Measurements from ENCODE around the gene ADGRD1.
A peak's percentile ranks its signal among the peaks of the same experiment; 100 is the strongest.

Gene ADGRD1

GRCh38 chr12:131091413-131091975, 137.8 kb downstream of the ADGRD1 start:
- Histone ChIP-seq H3K4me1 (ENCODE audit: insufficient read depth, low read length) (peaks cover 7% of the 10 kb centered on the region; the same call in 1 of the 2 replicates), H3K4me3 (ENCODE audit: low read depth in 1 of 2, low read length in 2 of 2) (no peak overlapping the region), H4K20me1 (ENCODE audit: insufficient read depth, low read length) (no peaks in the 10 kb centered on the region; the same call in none of the 2 replicates), H3K79me2 (ENCODE audit: insufficient read depth, low read length) (no peaks in the 10 kb centered on the region), H3K4me2 (ENCODE audit: insufficient read depth, low read length) (no peak overlapping the region), H2AFZ (ENCODE audit: low read depth, low read length) (no peak overlapping the region), H3K36me3 (ENCODE audit: insufficient read depth, low read length) (no peaks in the 10 kb centered on the region), H3K27ac (ENCODE audit: low read length) (no peak overlapping the region), H3K27me3 (ENCODE audit: insufficient read depth, low read length, poor library complexity) (peaks cover 8% of the 10 kb centered on the region), H3K9ac (ENCODE audit: low read depth, low read length) (no peak overlapping the region), H3K9me3 (ENCODE audit: insufficient read depth, low read length, severe bottlenecking) (no peaks in the 10 kb centered on the region)
- ATAC-seq (ENCODE audit: insufficient read depth, low read depth): no peak
- no peak for DNase-seq
- TF ChIP-seq EZH2 (IDR thresholded peaks at IDR 0.05; ENCODE audit: borderline replicate concordance, low read depth, low read length, severe bottlenecking) (no peak), CTCF (IDR thresholded peaks at IDR 0.05; ENCODE audit: borderline replicate concordance, extremely low read depth, low read length, poor library complexity, severe bottlenecking) (no peak)

GRCh38 chr12:131091976-131092691, 138.4 kb downstream of the ADGRD1 start:
- no peak for TF ChIP-seq CTCF (IDR thresholded peaks at IDR 0.05; ENCODE audit: borderline replicate concordance, extremely low read depth, low read length, poor library complexity, severe bottlenecking)
- TF ChIP-seq EZH2 (IDR thresholded peaks at IDR 0.05; ENCODE audit: borderline replicate concordance, low read depth, low read length, severe bottlenecking): no peak
- H4K20me1 ChIP-seq (ENCODE audit: insufficient read depth, low read length): no peaks in the 10 kb centered on the region; the same call in none of the 2 replicates
- H3K27me3 ChIP-seq (ENCODE audit: insufficient read depth, low read length, poor library complexity): peaks cover 8% of the 10 kb centered on the region
- no peaks in the 10 kb centered on the region for H3K79me2 ChIP-seq (ENCODE audit: insufficient read depth, low read length)
- H2AFZ ChIP-seq (ENCODE audit: low read depth, low read length): no peak overlapping the region
- H3K4me2 ChIP-seq (ENCODE audit: insufficient read depth, low read length): no peak overlapping the region
- H3K4me1 ChIP-seq (ENCODE audit: insufficient read depth, low read length): peaks cover 7% of the 10 kb centered on the region; the same call in 1 of the 2 replicates
- DNase-seq (no peak), ATAC-seq (ENCODE audit: insufficient read depth, low read depth) (no peak)
- no peak overlapping the region for H3K9ac ChIP-seq (ENCODE audit: low read depth, low read length)
- no peak overlapping the region for H3K27ac ChIP-seq (ENCODE audit: low read length)
- no peaks in the 10 kb centered on the region for H3K9me3 ChIP-seq (ENCODE audit: insufficient read depth, low read length, severe bottlenecking)
- H3K36me3 ChIP-seq (ENCODE audit: insufficient read depth, low read length): no peaks in the 10 kb centered on the region
- H3K4me3 ChIP-seq (ENCODE audit: low read depth in 1 of 2, low read length in 2 of 2): no peak overlapping the region

GRCh38 chr12:131092901-131093603, 139.3 kb downstream of the ADGRD1 start:
- no peak overlapping the region for H3K4me2 ChIP-seq (ENCODE audit: insufficient read depth, low read length)
- no peaks in the 10 kb centered on the region for H3K9me3 ChIP-seq (ENCODE audit: insufficient read depth, low read length, severe bottlenecking)
- H2AFZ ChIP-seq (ENCODE audit: low read depth, low read length): no peak overlapping the region
- peak; percentile 72 for ATAC-seq (ENCODE audit: insufficient read depth, low read depth)
- H4K20me1 ChIP-seq (ENCODE audit: insufficient read depth, low read length): no peaks in the 10 kb centered on the region; the same call in none of the 2 replicates
- peak; percentile 40 for DNase-seq
- no peak overlapping the region for H3K27ac ChIP-seq (ENCODE audit: low read length)
- peaks cover 7% of the 10 kb centered on the region; the same call in 1 of the 2 replicates for H3K4me1 ChIP-seq (ENCODE audit: insufficient read depth, low read length)
- peaks cover 8% of the 10 kb centered on the region for H3K27me3 ChIP-seq (ENCODE audit: insufficient read depth, low read length, poor library complexity)
- H3K4me3 ChIP-seq (ENCODE audit: low read depth in 1 of 2, low read length in 2 of 2): no peak overlapping the region
- no peaks in the 10 kb centered on the region for H3K79me2 ChIP-seq (ENCODE audit: insufficient read depth, low read length)
- no peak for TF ChIP-seq EZH2 (IDR thresholded peaks at IDR 0.05; ENCODE audit: borderline replicate concordance, low read depth, low read length, severe bottlenecking)
- peak; percentile 6 for TF ChIP-seq CTCF (IDR thresholded peaks at IDR 0.05; ENCODE audit: borderline replicate concordance, extremely low read depth, low read length, poor library complexity, severe bottlenecking)
- no peak overlapping the region for H3K9ac ChIP-seq (ENCODE audit: low read depth, low read length)
- H3K36me3 ChIP-seq (ENCODE audit: insufficient read depth, low read length): no peaks in the 10 kb centered on the region

All from DND-41 (cell line).